ENCODE results near the gene NACC2.

- TF ChIP-seq CTCF (IDR thresholded peaks at IDR 0.05) (no peak), EZH2 (IDR thresholded peaks at IDR 0.05; ENCODE audit: borderline replicate concordance, insufficient read depth, low read depth, low read length, poor library complexity, severe bottlenecking) (no peak)
Measured at GRCh38 chr9:136028760-136029470, 66.2 kb downstream of the NACC2 start.
